GM21423 (cell line): ENCODE measurements around the gene AATK.

Source experiments
- ATAC-seq: cut with Tn5 transposase; IDR thresholded peaks from one replicate; pipeline ENCODE4 v1.9.1; 2021; ENCODE audit warnings: mild to moderate bottlenecking, moderate library complexity; ENCODE audit not compliant: unreplicated experiment

AATK gene

GRCh38 chr17:81131486-81132196 is 34.4 kb downstream of the AATK start:
- ATAC-seq: no peak

GRCh38 chr17:81130385-81131361 is 35.3 kb downstream of the AATK start:
- ATAC-seq: no peak

GRCh38 chr17:81129711-81130367 is 36.2 kb downstream of the AATK start:
- no peak for ATAC-seq

- ATAC-seq: no peak
Measured at GRCh38 chr17:81129289-81129688, 36.7 kb downstream of the AATK start.

GRCh38 chr17:81128774-81129173 is 37.2 kb downstream of the AATK start:
- ATAC-seq: no peak

- ATAC-seq: no peak
Measured at GRCh38 chr17:81128338-81128737, 37.7 kb downstream of the AATK start.

- ATAC-seq: no peak
Measured at GRCh38 chr17:81127526-81128177, 38.4 kb downstream of the AATK start.

- ATAC-seq: no peak
Measured at GRCh38 chr17:81127133-81127455, 38.9 kb downstream of the AATK start.

- ATAC-seq: no peak
Measured at GRCh38 chr17:81126281-81127132, 39.5 kb downstream of the AATK start.

- no peak for ATAC-seq
Measured at GRCh38 chr17:81125573-81126081, 40.4 kb downstream of the AATK start.

- ATAC-seq: no peak
Measured at GRCh38 chr17:81124377-81124776, 41.6 kb downstream of the AATK start.

- ATAC-seq: no peak
Measured at GRCh38 chr17:81123052-81124048, 42.7 kb downstream of the AATK start.

- no peak for ATAC-seq
Measured at GRCh38 chr17:81121841-81122733, 43.9 kb downstream of the AATK start.

- no peak for ATAC-seq
Measured at GRCh38 chr17:81120695-81121621, 45.1 kb downstream of the AATK start.

- ATAC-seq: no peak
Measured at GRCh38 chr17:81120149-81120484, 45.9 kb downstream of the AATK start.

GRCh38 chr17:81119223-81120148 is 46.5 kb downstream of the AATK start:
- ATAC-seq: no peak
